GM19397 (cell line): Measurements from ENCODE around the gene JAM2.
"Not testable (repeated sequence)": the region's sequence is repeated elsewhere in the genome, so short reads cannot be mapped to it uniquely, and the experiment has no call there.

Source experiments
- ATAC-seq: cut with Tn5 transposase; IDR thresholded peaks from one replicate; pipeline ENCODE4 v1.9.1; 2021; ENCODE audit warnings: mild to moderate bottlenecking, moderate library complexity; ENCODE audit not compliant: unreplicated experiment

JAM2 gene

DNA sequence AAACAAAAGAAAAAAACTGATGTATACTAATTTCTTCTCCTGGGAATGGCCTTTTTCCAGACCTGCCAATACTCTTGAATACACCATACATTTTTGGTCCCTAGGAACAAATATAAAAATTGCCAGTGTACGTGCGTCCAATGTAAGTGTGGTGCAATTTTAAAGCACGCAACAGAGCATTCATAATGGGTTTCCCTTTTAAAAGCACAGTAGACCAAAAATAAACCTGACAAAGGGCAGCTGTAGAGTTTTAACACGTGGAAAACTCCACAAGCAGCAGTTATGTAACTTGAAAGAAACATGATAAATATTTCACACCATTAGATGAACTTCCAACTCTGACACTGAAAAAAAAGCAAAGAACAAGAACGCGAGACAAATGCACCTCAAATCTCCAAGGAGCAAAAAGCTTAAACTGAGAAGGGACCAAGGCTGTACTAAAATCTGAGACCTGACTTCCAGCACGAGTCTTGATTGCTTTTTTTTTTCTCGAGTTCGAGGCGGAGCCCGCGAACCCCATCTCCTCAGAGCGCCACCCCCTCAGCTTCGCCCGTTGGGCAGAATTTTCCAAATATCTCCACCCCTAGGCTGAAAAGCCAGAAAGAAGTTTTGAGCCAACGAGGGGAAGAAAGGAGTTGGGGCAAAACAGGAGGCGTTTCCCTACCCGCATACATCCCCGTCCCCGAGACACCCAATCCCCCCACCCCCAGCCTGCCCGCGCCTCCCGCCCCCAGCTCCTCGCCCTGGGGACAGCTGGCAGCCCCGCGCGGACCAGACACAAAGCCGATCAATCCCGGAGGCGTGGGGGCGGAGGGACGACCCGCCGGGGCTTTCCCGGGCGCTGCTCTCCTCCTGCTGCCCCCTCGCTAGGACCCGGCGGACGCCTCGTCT is at the start of gene JAM2:
Gene JAM2 (plus strand): TSS at position 599 of the 891 bp plus-strand sequence. CDS start 564 bp downstream, outside the sequence.
- peak; percentile 43 for ATAC-seq

GRCh38 chr21:25589887-25590286 is 49.2 kb upstream of the JAM2 start:
- ATAC-seq = no peak

- peak; percentile 94 for ATAC-seq
Measured at GRCh38 chr21:25607151-25608043, 31.7 kb upstream of the JAM2 start, which contains the start of gene MRPL39. TSS of gene MRPL39 (minus strand) at chr21:25607481. CDS start at chr21:25607475, 6 bp downstream.

DNA sequence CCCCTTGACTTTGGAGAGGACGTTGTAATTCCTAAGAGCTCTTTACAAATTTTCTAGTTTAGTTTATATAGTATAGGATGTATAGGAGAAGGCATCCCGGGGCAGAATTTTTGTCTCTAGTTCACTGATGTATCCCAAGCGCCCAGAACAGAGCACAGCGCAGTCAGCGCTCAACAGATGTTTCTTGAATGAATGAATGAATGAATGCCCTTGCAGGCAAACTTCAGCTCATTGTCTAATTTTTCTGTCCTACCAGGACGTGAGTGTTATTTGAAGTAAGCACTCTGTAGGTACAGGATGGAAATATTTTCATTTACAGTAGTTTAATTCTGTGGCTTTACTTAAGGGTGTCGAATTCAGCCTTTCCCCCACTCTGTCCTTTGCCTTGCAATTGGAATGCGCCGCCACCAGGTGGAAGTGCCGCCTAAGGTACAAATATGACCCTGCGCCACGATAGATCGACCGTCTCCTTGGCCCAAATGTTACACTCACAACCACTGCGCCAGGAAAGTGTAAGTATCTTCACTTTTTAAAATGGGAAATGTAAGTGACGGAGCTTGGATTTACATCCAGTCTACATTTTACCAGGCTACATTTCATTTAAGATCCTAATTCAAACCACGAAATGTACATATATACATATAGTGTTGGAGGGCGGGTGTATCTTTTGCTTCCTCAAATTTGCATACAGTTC is 30.9 kb upstream of the JAM2 start:
- peak; percentile 71 for ATAC-seq

GRCh38 chr21:25614441-25614840 is 24.6 kb upstream of the JAM2 start:
- ATAC-seq = no peak

GRCh38 chr21:25615880-25616279 is 23.2 kb upstream of the JAM2 start:
- ATAC-seq = no peak

DNA sequence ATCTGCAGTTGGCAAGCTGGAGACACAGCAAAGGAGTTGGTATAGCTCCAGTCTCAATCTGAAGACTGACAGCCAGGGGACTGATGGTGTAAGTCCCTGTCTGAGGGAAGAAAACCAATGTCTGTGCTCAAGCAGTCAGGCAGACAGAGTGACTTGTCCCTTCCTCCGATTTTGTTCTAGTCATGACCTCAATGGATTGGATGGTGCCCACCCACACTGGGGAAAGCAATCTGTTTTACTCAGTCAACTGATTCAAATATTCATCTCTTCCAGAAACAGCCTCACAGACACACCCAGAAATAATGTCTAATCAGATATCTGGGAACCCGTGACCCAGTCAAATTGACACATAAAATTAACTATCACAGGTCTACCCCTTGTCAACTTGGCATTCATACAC is 19.9 kb upstream of the JAM2 start:
- no peak for ATAC-seq

DNA sequence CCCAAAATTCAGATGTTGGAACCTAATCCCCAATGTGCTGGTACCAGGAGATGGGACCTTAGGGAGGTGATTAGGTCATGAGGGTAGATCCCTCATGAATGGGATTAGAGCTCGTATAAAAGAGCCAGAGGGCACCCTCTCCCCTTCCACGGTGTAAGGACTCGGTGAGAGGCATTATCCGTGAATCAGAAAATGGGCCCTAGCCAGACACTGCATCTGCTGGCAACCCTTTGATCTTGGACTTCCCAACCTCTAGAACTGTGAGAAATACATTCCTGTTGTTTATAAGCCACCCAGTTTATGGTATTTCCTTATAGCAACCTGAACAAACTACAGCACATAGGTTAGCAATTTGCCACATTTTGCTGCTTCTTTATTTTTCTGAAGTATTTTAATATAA is 14.5 kb upstream of the JAM2 start:
- ATAC-seq = no peak

GRCh38 chr21:25625036-25625435 is 14.0 kb upstream of the JAM2 start:
- ATAC-seq = no peak

DNA sequence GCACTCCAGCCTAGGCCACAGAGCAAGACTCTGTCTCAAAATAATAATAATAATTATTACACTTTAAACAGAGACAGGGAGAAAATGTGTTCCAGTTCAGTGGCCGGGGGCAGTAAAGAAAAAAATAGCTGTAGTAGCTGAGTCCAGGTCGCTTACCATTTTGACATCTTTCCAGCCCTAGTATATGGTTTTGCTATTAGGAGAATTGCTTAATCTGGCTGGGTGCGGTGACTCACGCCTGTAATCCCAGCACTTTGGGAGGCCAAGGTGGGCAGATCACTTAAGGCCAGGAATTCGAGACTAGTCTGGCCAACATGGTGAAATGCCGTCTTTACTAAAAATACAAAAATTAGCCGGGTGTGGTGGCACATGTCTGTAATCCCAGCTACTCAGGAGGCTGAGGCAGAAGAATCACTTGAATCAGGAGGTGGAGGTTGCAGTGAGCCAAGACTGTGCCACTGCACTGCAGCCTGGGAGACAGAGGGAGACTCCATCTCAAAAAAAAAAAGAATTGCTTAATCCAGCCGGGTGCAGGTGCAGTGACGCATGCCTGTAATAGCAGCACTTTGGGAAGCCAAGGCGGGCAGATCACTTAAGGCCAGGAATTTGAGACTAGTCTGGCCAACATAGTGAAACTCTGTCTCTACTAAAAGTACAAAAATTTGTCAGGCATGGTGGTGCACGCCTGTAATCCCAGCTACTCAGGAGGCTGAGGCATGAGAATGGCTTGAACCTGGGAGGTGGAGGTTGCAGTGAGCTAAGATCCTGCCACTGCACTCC is 13.1 kb upstream of the JAM2 start:
- not testable (repeated sequence) for ATAC-seq

DNA sequence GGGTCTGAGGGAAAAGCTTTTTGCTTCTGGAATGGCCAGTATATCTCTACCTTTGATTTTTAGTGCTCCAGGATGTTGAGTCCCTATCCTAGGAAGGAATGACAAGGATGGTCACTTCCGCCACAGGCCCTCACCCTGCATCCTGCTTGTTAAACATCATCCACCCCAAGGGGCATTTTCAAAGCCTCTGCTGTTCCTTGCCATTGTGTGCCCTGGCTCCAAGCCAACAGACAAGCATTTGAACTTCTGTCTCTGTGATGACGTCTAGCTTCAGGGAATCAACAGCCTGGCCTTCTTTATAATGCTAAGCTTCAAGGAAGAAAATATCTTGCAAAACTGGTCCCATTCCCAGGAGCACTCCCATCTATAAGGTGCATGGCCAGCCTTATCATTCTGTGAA is 12.3 kb upstream of the JAM2 start:
- no peak for ATAC-seq

DNA sequence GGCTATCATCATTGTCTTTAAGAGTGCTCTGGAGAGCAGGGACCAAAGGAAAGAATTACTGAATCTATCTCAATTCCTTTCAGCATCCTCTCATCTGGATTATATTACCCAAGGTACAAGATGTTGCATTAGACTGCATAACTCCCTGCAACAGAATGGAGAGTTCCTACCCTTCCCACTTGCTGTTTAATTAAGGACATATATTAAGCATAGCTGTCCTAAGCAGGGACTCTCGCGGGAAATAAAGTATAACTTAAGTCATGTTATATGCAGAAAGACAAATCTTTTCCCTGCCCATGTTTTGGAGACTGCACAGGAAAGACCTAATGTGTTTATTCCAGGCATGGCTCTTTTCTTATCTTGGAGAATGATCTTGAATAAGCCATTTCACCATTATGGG is 6.8 kb upstream of the JAM2 start:
- no peak for ATAC-seq

DNA sequence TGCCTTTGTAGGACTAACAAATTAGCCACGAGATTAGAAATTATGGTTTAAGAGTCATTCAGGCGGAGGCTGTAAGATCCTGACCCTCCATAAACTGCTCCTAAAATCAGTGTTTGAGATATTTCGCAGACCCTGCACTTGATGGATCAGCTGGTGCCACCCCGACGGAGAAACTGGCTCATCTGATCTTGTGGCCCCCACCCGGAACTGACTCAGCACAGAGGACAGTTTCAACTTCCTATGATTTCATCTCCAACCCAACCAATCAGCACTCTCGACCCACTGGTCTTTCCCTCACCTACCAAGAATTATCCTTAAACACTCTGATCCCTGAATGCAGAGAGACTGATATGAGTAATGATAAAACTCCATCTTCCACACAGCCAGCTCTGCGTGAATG is 3.7 kb upstream of the JAM2 start:
- ATAC-seq = no peak

DNA sequence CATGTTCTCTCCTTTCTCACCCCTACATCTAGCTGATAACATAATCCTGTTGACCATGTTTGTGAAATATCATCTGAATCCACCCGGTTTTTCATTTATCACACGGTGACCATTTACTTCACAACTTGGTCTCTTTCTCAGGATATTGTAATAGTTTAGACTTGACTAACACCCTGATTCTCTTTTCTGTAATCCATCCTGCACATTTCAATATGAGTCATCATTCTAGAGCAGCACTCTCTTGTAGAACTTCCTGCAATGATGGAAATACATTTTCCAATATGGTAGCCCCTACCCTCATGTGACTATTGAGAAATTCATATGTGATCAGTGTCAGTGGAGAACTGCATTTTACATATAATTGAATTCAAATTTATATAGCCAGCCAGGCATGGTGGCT is 2.3 kb upstream of the JAM2 start:
- no peak for ATAC-seq

GRCh38 chr21:25637851-25638659 is 1.0 kb upstream of the JAM2 start:
- ATAC-seq = no peak

DNA sequence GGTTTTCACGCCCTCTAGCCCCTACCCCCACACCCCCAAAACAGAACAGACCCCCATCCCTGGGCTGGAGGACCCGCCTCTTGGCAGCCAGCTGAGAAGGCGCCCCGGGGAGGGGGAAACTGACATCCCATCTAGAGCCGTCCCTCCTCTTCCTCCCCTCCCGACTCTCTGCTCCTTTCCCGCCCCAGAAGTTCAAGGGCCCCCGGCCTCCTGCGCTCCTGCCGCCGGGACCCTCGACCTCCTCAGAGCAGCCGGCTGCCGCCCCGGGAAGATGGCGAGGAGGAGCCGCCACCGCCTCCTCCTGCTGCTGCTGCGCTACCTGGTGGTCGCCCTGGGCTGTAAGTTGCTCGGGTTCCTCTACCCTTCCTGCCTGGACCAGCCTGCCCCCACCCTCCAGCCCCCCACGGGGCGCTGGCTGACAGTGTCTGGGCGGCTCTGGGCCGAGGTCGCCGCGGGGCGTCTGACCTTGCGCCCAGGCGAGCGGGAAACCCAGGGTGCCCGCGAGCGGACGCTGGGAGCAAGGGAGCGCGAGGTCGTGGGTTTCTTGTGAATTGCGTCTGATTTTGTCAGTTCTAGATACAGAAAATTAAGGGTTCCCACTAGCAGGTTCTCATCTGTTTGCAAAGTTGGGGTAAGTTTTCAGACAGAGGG is 618 bp downstream of the JAM2 start:
- peak; percentile 76 for ATAC-seq

DNA sequence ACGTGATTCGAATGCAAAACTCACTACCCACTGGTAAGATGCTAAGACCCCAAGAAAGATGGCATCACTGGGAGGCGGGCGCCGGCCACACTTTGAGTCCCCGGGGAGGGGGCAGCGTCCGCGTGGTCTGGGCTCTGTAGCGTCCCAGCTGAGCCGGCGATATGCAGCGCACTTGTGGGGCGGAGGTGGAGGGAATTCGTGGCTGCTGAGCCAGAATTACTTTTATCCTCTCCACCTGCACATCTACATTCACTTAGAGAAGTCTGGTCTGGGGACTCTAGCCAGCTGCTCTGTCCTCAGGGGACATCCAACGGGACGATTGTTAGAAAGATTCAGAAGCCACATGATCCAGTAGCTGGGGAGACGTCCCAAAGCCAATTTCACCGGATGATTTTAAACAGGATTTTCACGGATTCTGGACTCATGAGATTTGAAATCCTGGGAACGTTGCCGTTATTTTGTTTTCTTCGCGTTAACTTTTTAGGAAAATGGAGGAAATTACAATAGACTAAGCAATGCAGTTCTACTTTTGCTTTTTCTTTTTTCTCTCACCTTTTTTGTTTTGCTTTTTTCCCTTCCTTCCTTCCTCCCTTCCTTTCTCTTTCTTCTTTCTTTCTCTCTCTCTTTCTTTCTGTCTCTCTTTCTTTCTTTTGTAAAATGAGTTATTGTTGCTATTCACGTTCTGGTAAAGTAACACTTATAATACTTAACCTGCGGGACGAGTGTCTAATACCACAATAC is 1.3 kb downstream of the JAM2 start:
- ATAC-seq = peak; percentile 29

DNA sequence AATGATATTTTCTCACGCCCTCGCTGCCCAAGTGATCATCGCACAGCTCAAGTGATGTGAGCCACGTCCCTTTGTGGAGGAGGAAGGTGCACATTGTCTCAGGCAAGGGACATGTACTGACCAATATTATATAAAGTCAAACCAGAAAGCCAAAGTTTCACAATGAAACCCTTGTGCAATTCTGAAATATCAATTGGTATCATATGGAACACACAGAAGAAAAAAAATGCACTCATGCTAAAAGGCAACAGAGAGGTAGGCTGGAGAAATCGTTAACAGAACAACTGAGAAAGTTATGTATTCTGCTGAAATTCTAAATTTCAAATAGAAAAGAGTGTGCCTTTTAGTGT is 1.9 kb downstream of the JAM2 start:
- no peak for ATAC-seq
